Stimulated activated effector memory CD8-positive, alpha-beta T cell treated with anti-CD3 and anti-CD28 coated beads, Interleukin-12 subunit alpha, Interleukin-12 subunit beta, amount 100 ng/mL, for 72 hours (primary cell): ENCODE measurements around the gene RAB3GAP1.

Source experiments
- ATAC-seq: fragments of 150-1000 bp; cut with Tn5 transposase; 2 replicates; pipeline ENCODE4 v1.10.0; 2021
- DNase-seq, 2 donors: peaks; one replicate each; pipeline ENCODE4 v3.0.0; 2021 to 2022; ENCODE audit warnings: low spot score in 2 of 2
- H3K27ac Mint-ChIP-seq: one replicate; pipeline ENCODE4 v1.8.0; 2022; ENCODE audit warnings: mild to moderate bottlenecking, mixed read lengths
- H3K36me3 Mint-ChIP-seq: one replicate; pipeline ENCODE4 v1.8.0; 2022; ENCODE audit warnings: mild to moderate bottlenecking, mixed read lengths
- H3K4me1 Mint-ChIP-seq: one replicate; pipeline ENCODE4 v1.8.0; 2022; ENCODE audit warnings: mixed read lengths
- H3K4me3 Mint-ChIP-seq: one replicate; pipeline ENCODE4 v1.8.0; 2022; ENCODE audit warnings: mild to moderate bottlenecking, mixed read lengths
- H3K9me3 Mint-ChIP-seq: one replicate; pipeline ENCODE4 v1.8.0; 2022; ENCODE audit warnings: mixed read lengths

RAB3GAP1 gene

DNA sequence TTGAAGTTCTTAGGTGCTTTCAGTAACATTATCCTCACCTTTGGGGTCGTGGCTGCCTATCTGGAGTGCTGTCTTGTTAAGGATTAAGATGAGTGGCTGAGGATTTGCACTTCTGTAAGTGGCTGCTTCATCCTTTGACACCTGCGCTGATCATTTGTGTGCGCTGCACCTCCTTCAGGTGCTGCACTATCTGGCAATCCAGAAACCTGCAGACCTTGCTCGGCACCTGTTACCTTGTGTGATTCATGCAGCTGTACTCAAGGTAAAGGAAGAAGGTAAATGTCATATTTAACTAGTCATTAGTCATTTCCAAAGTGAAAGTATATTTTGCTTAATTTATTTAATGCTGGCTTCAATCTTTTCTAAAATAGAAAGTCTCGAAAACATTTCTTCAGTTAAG, 110.3 kb downstream of the RAB3GAP1 start:
- ATAC-seq (no peak), DNase-seq (no peak)
- Mint-ChIP-seq H3K9me3 (no peaks in the 10 kb centered on the region), H3K4me3 (no peak overlapping the region), H3K36me3 (peaks cover 58% of the 10 kb centered on the region), H3K27ac (no peak overlapping the region), H3K4me1 (no peaks in the 10 kb centered on the region)

GRCh38 chr2:135162786-135163185, 110.7 kb downstream of the RAB3GAP1 start:
- no peak overlapping the region for H3K4me3 Mint-ChIP-seq
- no peaks in the 10 kb centered on the region for H3K9me3 Mint-ChIP-seq
- peaks cover 58% of the 10 kb centered on the region for H3K36me3 Mint-ChIP-seq
- ATAC-seq (no peak), DNase-seq (no peak)
- H3K4me1 Mint-ChIP-seq = no peaks in the 10 kb centered on the region
- H3K27ac Mint-ChIP-seq = no peak overlapping the region

DNA sequence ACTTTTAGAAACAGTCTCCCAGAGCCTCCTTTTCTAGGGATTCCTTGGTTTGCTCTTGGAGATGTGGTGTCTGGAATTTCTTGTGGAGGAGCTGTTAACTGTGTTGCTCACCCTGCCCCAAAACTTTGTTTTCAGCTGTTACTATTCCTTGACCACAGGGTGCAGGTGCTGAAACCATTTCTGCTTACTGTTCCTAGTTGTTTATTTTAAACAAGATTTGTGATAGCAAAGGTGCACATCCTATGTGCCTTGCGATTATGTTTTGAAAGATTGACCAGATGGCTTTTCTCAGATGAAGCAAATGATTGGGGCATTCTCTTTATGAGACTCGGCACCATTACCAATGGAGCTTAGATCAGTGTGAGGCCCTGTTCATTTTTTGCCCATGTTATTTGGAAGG, 111.2 kb downstream of the RAB3GAP1 start:
- ATAC-seq = no peak
- Mint-ChIP-seq H3K27ac (no peak overlapping the region), H3K4me3 (no peak overlapping the region), H3K4me1 (no peaks in the 10 kb centered on the region), H3K9me3 (no peaks in the 10 kb centered on the region), H3K36me3 (peaks cover 58% of the 10 kb centered on the region)
- DNase-seq = no peak

DNA sequence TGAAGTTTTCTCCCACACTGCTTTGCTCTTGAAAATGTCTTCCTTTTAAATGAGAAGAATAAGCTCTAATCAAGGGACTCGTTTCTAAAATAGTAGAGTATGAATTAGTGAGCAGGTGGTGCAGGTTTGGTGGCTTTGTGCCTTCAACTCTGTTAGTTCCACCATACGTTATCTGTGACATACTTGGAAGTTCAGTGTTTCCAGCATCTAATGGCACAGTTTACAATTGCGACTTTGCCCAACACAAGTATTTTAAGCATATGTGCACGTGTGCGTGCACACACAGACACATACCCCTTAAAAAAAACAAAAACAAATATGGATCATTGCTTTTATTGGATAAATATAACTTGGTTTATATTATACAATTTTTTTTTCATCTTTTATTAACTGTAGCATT, 111.8 kb downstream of the RAB3GAP1 start:
- Mint-ChIP-seq H3K4me1 (peaks cover 5% of the 10 kb centered on the region), H3K36me3 (peaks cover 59% of the 10 kb centered on the region), H3K27ac (peak overlapping the region; percentile 54), H3K9me3 (no peaks in the 10 kb centered on the region), H3K4me3 (no peak overlapping the region)
- DNase-seq (no peak), ATAC-seq (no peak)

GRCh38 chr2:135164431-135164830, 112.3 kb downstream of the RAB3GAP1 start:
- Mint-ChIP-seq H3K9me3 (no peaks in the 10 kb centered on the region), H3K4me3 (no peak overlapping the region), H3K27ac (peak overlapping the region; percentile 54), H3K4me1 (peaks cover 5% of the 10 kb centered on the region), H3K36me3 (peaks cover 60% of the 10 kb centered on the region)
- ATAC-seq (no peak), DNase-seq (no peak)

DNA sequence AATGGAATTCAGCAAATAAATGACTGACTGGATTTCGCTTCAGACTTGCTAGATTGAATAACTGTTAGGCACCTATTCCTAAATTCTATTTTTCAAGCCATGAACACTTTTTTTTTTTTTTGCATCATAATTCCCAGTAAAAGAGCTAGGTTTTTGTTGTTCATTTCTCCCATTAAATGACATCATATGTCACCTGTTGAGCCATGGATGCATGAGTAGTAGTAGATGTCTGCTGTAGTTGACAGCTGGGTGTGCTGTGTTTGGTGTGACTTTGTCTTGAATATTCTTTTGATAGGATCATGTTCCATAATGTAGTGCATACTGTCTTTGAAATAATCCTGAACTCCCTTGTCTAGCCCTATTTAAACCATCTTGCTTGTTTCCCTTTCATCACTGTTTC, 115.2 kb downstream of the RAB3GAP1 start:
- H3K9me3 Mint-ChIP-seq = no peaks in the 10 kb centered on the region
- peaks cover 71% of the 10 kb centered on the region for H3K36me3 Mint-ChIP-seq
- H3K27ac Mint-ChIP-seq = no peak overlapping the region
- no peak for DNase-seq
- H3K4me1 Mint-ChIP-seq = peaks cover 10% of the 10 kb centered on the region
- no peak overlapping the region for H3K4me3 Mint-ChIP-seq
- no peak for ATAC-seq

DNA sequence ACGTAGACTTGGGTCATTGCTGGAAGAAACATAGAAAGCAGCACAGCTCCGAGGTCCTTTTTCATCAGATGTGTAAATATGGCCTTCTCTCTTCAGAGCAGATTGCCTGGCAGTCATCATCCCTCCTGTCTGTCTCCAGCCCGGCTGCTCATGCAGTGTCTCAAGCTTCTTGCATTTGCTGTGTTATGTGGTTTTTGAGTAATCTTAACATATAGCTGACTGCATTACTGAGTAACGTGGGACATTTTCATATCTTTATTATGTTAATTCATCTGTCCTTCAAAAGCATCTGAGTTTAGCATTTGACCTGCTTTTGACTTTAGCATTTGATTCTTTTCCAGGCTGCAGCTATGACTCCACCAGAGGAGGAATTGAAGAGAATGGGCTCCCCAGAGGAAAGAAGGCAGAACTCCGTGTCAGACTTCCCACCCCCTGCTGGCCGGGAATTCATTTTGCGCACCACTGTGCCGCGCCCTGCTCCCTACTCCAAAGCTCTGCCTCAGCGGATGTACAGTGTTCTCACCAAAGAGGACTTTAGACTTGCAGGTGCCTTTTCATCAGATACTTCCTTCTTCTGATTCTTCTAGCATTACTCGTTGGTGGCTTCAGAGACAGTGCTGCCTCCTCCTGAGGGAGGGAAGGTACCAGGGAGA, 116.2 kb downstream of the RAB3GAP1 start:
- peaks cover 10% of the 10 kb centered on the region for H3K4me1 Mint-ChIP-seq
- no peaks in the 10 kb centered on the region for H3K9me3 Mint-ChIP-seq
- H3K4me3 Mint-ChIP-seq = no peak overlapping the region
- H3K27ac Mint-ChIP-seq = no peak overlapping the region
- ATAC-seq (no peak), DNase-seq (no peak)
- peaks cover 72% of the 10 kb centered on the region for H3K36me3 Mint-ChIP-seq

DNA sequence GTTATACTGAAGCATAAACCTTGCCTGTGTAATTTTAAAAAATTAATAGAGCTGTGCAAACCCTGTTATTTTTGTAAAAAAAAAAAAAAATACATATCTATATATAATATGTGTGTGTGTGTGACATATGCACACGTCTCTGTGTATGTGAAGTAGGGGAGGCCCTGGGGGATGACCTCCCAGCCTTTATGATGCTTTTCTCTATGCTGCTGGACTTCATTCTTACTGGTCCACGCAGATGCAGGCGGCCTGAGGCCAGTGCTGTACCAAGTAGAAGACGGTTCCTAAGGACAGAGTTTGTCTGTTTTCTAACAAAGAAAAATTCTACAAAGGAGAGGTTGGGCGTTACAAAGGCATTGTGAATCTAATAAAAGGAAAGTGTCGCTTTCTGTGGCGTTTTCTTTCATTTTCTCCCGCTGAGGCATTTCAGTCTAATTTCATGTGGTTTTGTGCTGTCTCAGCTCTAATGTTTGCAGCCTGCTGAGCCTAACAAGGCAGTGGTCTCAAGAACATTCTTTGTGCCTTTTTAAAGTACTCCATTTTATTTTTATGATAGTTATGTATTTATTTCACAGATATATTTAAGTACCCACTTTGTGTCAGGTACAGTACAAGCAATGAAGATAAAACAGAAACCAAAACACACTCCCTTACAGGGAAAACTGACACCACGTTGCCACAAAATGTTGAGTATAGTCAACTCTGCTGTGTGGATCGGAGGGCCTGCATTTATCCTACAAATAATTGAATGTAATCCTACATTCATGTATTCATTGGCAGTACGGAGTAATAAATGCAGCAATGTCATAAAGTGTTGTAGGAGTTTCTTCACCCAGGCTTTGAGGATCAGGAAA, 118.0 kb downstream of the RAB3GAP1 start:
- Mint-ChIP-seq H3K4me3 (peak overlapping the region; percentile 18), H3K36me3 (peaks cover 58% of the 10 kb centered on the region), H3K27ac (no peak overlapping the region)

GRCh38 chr2:135174049-135174809, 122.1 kb downstream of the RAB3GAP1 start:
- Mint-ChIP-seq H3K9me3 (peaks cover 8% of the 10 kb centered on the region), H3K27ac (no peak overlapping the region), H3K36me3 (peaks cover 30% of the 10 kb centered on the region), H3K4me3 (no peak overlapping the region), H3K4me1 (peaks cover 5% of the 10 kb centered on the region)
- ATAC-seq = no peak
- DNase-seq = no peak

More for the DNA sequence above, 118.0 kb downstream of the RAB3GAP1 start:
- Mint-ChIP-seq H3K9me3 (no peaks in the 10 kb centered on the region), H3K4me1 (peaks cover 10% of the 10 kb centered on the region)
- DNase-seq (no peak), ATAC-seq (peak; percentile 62)

DNA sequence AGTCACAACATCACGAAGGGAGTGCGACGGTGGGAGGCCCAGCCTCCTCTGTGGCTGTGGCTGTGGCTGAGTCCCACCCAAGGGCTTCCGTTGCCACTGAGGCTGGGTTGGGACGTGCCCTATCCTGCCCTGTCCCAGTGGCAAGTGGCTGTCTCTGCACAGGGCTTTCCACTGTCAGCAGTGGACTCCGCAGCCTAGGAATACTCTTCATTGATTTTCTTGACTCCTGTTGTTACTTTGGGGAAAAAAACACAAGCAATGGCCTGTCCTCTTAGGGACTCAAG, 122.7 kb downstream of the RAB3GAP1 start:
- DNase-seq (no peak), ATAC-seq (no peak)
- Mint-ChIP-seq H3K27ac (no peak overlapping the region), H3K4me3 (no peak overlapping the region), H3K4me1 (peaks cover 5% of the 10 kb centered on the region), H3K9me3 (peaks cover 8% of the 10 kb centered on the region), H3K36me3 (peaks cover 25% of the 10 kb centered on the region)

GRCh38 chr2:135175177-135175576, 123.1 kb downstream of the RAB3GAP1 start:
- ATAC-seq = no peak
- no peak overlapping the region for H3K4me3 Mint-ChIP-seq
- peaks cover 5% of the 10 kb centered on the region for H3K4me1 Mint-ChIP-seq
- H3K36me3 Mint-ChIP-seq = peaks cover 20% of the 10 kb centered on the region
- H3K9me3 Mint-ChIP-seq = peaks cover 8% of the 10 kb centered on the region
- H3K27ac Mint-ChIP-seq = no peak overlapping the region
- no peak for DNase-seq

DNA sequence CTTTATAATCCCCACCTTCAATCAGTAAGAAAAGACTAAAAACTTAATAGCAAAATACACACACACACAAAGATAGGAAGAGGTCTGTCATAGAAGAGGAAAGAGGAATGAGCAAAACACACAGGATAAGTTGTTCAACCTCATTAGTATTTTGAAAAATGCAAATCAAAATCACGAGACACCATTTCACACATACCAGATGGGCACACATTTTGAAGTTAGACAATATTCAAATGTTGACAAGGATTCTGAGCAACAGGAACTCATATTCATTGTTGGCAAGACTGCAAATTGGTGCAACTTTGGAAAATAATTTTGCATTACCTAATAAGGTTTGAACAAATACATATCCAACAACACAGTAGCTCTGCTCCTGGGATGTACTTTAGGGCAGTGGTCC, 127.6 kb downstream of the RAB3GAP1 start:
- peaks cover 8% of the 10 kb centered on the region for H3K9me3 Mint-ChIP-seq
- H3K27ac Mint-ChIP-seq = no peak overlapping the region
- no peak for DNase-seq
- H3K4me3 Mint-ChIP-seq = no peak overlapping the region
- H3K4me1 Mint-ChIP-seq = no peaks in the 10 kb centered on the region
- peaks cover 6% of the 10 kb centered on the region for H3K36me3 Mint-ChIP-seq
- ATAC-seq = no peak

GRCh38 chr2:135182190-135182589, 130.1 kb downstream of the RAB3GAP1 start:
- no peak for DNase-seq
- Mint-ChIP-seq H3K4me1 (no peaks in the 10 kb centered on the region), H3K36me3 (peaks cover under 1% of the 10 kb centered on the region), H3K9me3 (peaks cover 1% of the 10 kb centered on the region), H3K27ac (no peak overlapping the region), H3K4me3 (no peak overlapping the region)
- no peak for ATAC-seq

DNA sequence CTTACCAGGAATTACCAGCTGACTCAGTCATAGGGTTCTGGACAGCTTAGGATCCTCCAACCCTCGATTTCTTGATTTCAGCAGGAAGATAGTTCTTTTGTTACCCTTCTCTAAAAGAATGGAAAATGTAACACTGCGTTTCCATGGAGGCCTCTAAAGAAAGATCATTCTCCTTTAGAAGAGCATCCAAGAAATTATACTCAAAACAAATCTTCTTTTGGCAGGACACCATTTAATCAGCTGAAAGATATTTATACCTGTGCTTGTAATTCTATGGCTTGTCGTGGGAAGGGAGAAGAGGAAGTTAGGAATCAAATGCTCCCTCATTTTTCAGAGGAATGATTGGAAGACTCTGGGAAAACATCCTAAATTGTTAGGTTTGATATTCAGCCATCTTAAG, 130.5 kb downstream of the RAB3GAP1 start:
- no peak for DNase-seq
- no peaks in the 10 kb centered on the region for H3K4me1 Mint-ChIP-seq
- ATAC-seq = no peak
- no peaks in the 10 kb centered on the region for H3K36me3 Mint-ChIP-seq
- H3K27ac Mint-ChIP-seq = no peak overlapping the region
- H3K4me3 Mint-ChIP-seq = no peak overlapping the region
- H3K9me3 Mint-ChIP-seq = no peaks in the 10 kb centered on the region

DNA sequence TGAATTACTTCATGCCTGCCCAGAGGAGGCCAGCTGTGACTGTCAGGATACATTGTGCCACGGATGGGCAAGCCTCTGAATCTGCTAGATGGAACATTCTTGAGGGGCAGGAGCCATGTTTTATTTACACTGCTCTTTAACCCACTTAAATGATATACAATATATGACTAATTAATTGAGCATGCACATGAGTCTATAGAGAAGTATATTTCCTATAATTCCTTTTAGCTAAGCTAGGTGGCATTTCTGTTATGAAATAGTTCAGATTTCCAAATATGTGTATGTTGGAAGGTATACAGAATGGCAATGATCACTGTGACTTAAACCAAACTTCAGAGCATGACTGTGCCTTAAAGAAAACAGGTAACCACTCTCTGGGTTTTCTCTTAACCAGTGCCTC, 131.7 kb downstream of the RAB3GAP1 start:
- Mint-ChIP-seq H3K4me3 (no peak overlapping the region), H3K4me1 (no peaks in the 10 kb centered on the region), H3K27ac (no peak overlapping the region), H3K36me3 (no peaks in the 10 kb centered on the region), H3K9me3 (no peaks in the 10 kb centered on the region)
- no peak for ATAC-seq
- DNase-seq = no peak

- H3K36me3 Mint-ChIP-seq = no peaks in the 10 kb centered on the region
These were observed 134.0 kb downstream of the RAB3GAP1 start for GRCh38 chr2:135186054-135186453.

More at GRCh38 chr2:135186054-135186453, 134.0 kb downstream of the RAB3GAP1 start:
- peaks cover 6% of the 10 kb centered on the region for H3K9me3 Mint-ChIP-seq
- no peaks in the 10 kb centered on the region for H3K4me1 Mint-ChIP-seq
- ATAC-seq (no peak), DNase-seq (no peak)
- H3K27ac Mint-ChIP-seq = no peak overlapping the region
- no peak overlapping the region for H3K4me3 Mint-ChIP-seq
